Stimulated activated CD8-positive, alpha-beta memory T cell treated with anti-CD3 and anti-CD28 coated beads, Interleukin-4, amount 100 ng/mL, for 24 hours (primary cell): Measurements from ENCODE around the gene ICA1L.
"Not testable (repeated sequence)": the region's sequence is repeated elsewhere in the genome, so short reads cannot be mapped to it uniquely, and the experiment has no call there.

Experiments
- DNase-seq: peaks from one replicate; pipeline ENCODE4 v3.0.0-alpha.2; 2020; ENCODE audit warnings: low read depth

The ICA1L gene

GRCh38 chr2:202847693-202848524, 23.7 kb downstream of the ICA1L start:
- no peak for DNase-seq

- DNase-seq: no peak
These were observed 26.9 kb downstream of the ICA1L start for GRCh38 chr2:202844656-202845055.

GRCh38 chr2:202842690-202843089, 28.9 kb downstream of the ICA1L start:
- DNase-seq: no peak

- DNase-seq: no peak
These were observed 30.3 kb downstream of the ICA1L start for GRCh38 chr2:202841090-202841867.

- peak; percentile 10 for DNase-seq
These were observed 40.0 kb downstream of the ICA1L start for GRCh38 chr2:202831242-202832220.

- DNase-seq: no peak
These were observed 46.7 kb downstream of the ICA1L start for GRCh38 chr2:202824901-202825300.

- DNase-seq: no peak
These were observed 49.2 kb downstream of the ICA1L start for GRCh38 chr2:202822411-202822810.

- no peak for DNase-seq
These were observed 50.1 kb downstream of the ICA1L start for GRCh38 chr2:202821206-202822160.

GRCh38 chr2:202818321-202818720, 53.2 kb downstream of the ICA1L start:
- no peak for DNase-seq

GRCh38 chr2:202817771-202818170, 53.8 kb downstream of the ICA1L start:
- DNase-seq: no peak

GRCh38 chr2:202815548-202816360, 55.8 kb downstream of the ICA1L start:
- no peak for DNase-seq

GRCh38 chr2:202814226-202814625, 57.3 kb downstream of the ICA1L start:
- no peak for DNase-seq

- no peak for DNase-seq
These were observed 58.2 kb downstream of the ICA1L start for GRCh38 chr2:202813387-202813786.

GRCh38 chr2:202808754-202809153, 62.8 kb downstream of the ICA1L start:
- no peak for DNase-seq

- not testable (repeated sequence) for DNase-seq
These were observed 64.0 kb downstream of the ICA1L start for GRCh38 chr2:202807431-202808138.

GRCh38 chr2:202805911-202806310, 65.7 kb downstream of the ICA1L start:
- DNase-seq: not testable (repeated sequence)

- DNase-seq: no peak
These were observed 73.6 kb downstream of the ICA1L start for GRCh38 chr2:202797944-202798343.

- no peak for DNase-seq
These were observed 80.9 kb downstream of the ICA1L start for GRCh38 chr2:202790676-202791075.

- DNase-seq: no peak
These were observed 84.7 kb downstream of the ICA1L start for GRCh38 chr2:202786842-202787241.
